ENCODE measurements around the gene SMAD4. TPM values are rescaled to one million over a fixed set of nuclear protein-coding genes. Genes with fewer than 3 reads are reported as not detected.
A peak's percentile ranks its signal among the peaks of the same experiment; 100 is the strongest.

SMAD4 gene
- total and polyA plus RNA-seq, 2 of the 8 experiments (the other 6 are each of a cell fraction or from before 2014, with no cell fraction given): 86.5 to 139 TPM

GRCh38 chr18:51017140-51017879, 12.7 kb upstream of the SMAD4 start (continued):
- TF ChIP-seq, protein P1, sequence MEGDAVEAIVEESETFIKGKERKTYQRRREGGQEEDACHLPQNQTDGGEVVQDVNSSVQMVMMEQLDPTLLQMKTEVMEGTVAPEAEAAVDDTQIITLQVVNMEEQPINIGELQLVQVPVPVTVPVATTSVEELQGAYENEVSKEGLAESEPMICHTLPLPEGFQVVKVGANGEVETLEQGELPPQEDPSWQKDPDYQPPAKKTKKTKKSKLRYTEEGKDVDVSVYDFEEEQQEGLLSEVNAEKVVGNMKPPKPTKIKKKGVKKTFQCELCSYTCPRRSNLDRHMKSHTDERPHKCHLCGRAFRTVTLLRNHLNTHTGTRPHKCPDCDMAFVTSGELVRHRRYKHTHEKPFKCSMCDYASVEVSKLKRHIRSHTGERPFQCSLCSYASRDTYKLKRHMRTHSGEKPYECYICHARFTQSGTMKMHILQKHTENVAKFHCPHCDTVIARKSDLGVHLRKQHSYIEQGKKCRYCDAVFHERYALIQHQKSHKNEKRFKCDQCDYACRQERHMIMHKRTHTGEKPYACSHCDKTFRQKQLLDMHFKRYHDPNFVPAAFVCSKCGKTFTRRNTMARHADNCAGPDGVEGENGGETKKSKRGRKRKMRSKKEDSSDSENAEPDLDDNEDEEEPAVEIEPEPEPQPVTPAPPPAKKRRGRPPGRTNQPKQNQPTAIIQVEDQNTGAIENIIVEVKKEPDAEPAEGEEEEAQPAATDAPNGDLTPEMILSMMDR (IDR thresholded peaks at IDR 0.05; ENCODE audit: control extremely low read depth in 1 of 3, insufficient read depth in 1 of 3, low read depth in 1 of 3, low read length in 3 of 3): no peak
- TF ChIP-seq POU5F1 (IDR thresholded peaks at IDR 0.05; ENCODE audit: low read depth, low read length) (0 out of 2 replicates have a peak, but pooled peaks have one; percentile 2), YY1 (IDR thresholded peaks at IDR 0.05; ENCODE audit: low read depth, low read length) (peak; percentile 65; the same call in 1 of the 2 replicates), KDM1A (IDR thresholded peaks at IDR 0.05; ENCODE audit: borderline replicate concordance, low read length) (peak; percentile 69; the same call in 1 of the 2 replicates), MAFK (IDR thresholded peaks at IDR 0.05; ENCODE audit: low read depth, low read length) (no peak), TBP (IDR thresholded peaks at IDR 0.05; ENCODE audit: low read depth, low read length) (0 out of 2 replicates have a peak, but pooled peaks have one; percentile 11)
- TF ChIP-seq, protein P2, sequence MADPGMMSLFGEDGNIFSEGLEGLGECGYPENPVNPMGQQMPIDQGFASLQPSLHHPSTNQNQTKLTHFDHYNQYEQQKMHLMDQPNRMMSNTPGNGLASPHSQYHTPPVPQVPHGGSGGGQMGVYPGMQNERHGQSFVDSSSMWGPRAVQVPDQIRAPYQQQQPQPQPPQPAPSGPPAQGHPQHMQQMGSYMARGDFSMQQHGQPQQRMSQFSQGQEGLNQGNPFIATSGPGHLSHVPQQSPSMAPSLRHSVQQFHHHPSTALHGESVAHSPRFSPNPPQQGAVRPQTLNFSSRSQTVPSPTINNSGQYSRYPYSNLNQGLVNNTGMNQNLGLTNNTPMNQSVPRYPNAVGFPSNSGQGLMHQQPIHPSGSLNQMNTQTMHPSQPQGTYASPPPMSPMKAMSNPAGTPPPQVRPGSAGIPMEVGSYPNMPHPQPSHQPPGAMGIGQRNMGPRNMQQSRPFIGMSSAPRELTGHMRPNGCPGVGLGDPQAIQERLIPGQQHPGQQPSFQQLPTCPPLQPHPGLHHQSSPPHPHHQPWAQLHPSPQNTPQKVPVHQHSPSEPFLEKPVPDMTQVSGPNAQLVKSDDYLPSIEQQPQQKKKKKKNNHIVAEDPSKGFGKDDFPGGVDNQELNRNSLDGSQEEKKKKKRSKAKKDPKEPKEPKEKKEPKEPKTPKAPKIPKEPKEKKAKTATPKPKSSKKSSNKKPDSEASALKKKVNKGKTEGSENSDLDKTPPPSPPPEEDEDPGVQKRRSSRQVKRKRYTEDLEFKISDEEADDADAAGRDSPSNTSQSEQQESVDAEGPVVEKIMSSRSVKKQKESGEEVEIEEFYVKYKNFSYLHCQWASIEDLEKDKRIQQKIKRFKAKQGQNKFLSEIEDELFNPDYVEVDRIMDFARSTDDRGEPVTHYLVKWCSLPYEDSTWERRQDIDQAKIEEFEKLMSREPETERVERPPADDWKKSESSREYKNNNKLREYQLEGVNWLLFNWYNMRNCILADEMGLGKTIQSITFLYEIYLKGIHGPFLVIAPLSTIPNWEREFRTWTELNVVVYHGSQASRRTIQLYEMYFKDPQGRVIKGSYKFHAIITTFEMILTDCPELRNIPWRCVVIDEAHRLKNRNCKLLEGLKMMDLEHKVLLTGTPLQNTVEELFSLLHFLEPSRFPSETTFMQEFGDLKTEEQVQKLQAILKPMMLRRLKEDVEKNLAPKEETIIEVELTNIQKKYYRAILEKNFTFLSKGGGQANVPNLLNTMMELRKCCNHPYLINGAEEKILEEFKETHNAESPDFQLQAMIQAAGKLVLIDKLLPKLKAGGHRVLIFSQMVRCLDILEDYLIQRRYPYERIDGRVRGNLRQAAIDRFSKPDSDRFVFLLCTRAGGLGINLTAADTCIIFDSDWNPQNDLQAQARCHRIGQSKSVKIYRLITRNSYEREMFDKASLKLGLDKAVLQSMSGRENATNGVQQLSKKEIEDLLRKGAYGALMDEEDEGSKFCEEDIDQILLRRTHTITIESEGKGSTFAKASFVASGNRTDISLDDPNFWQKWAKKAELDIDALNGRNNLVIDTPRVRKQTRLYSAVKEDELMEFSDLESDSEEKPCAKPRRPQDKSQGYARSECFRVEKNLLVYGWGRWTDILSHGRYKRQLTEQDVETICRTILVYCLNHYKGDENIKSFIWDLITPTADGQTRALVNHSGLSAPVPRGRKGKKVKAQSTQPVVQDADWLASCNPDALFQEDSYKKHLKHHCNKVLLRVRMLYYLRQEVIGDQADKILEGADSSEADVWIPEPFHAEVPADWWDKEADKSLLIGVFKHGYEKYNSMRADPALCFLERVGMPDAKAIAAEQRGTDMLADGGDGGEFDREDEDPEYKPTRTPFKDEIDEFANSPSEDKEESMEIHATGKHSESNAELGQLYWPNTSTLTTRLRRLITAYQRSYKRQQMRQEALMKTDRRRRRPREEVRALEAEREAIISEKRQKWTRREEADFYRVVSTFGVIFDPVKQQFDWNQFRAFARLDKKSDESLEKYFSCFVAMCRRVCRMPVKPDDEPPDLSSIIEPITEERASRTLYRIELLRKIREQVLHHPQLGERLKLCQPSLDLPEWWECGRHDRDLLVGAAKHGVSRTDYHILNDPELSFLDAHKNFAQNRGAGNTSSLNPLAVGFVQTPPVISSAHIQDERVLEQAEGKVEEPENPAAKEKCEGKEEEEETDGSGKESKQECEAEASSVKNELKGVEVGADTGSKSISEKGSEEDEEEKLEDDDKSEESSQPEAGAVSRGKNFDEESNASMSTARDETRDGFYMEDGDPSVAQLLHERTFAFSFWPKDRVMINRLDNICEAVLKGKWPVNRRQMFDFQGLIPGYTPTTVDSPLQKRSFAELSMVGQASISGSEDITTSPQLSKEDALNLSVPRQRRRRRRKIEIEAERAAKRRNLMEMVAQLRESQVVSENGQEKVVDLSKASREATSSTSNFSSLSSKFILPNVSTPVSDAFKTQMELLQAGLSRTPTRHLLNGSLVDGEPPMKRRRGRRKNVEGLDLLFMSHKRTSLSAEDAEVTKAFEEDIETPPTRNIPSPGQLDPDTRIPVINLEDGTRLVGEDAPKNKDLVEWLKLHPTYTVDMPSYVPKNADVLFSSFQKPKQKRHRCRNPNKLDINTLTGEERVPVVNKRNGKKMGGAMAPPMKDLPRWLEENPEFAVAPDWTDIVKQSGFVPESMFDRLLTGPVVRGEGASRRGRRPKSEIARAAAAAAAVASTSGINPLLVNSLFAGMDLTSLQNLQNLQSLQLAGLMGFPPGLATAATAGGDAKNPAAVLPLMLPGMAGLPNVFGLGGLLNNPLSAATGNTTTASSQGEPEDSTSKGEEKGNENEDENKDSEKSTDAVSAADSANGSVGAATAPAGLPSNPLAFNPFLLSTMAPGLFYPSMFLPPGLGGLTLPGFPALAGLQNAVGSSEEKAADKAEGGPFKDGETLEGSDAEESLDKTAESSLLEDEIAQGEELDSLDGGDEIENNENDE (IDR thresholded peaks at IDR 0.05; ENCODE audit: insufficient replicate concordance, low read length): no peak

All from H1 (cell line).